Spleen (tissue), 7 donors: Measurements from ENCODE around the gene SYT3.

Experiments
- POLR2A ChIP-seq, 3 donors: fragments of 450-650 bp; IDR thresholded peaks; one replicate each; pipeline ENCODE4 v1.5.1; 2017; ENCODE audit warnings: antibody characterized with exemption in 3 of 3, mild to moderate bottlenecking in 1 of 3
- POLR2AphosphoS5 ChIP-seq, 3 donors: sonication (generic); formaldehyde crosslinking; IDR thresholded peaks; one replicate each; pipeline ENCODE4 v1.5.1; 2017; ENCODE audit warnings: antibody characterized with exemption in 3 of 3
- TF ChIP-seq, protein P1 (sequence below), 11 experiments: fragments of 200-600 bp in 7 of 11; fragments of 450-650 bp in 4 of 11; sonication (generic) in 4 of 11; IDR thresholded peaks in 8 of 11; conservative IDR thresholded peaks in 3 of 11; 1 replicate in 7 of 11; 2 replicates in 4 of 11; pipeline versions ENCODE4 v1.4.0 to v1.8.0; 2016 to 2021; ENCODE audit warnings: antibody characterized with exemption in 11 of 11, inconsistent platforms in 4 of 11, mild to moderate bottlenecking in 1 of 11
- donor health status: DM: no; HTN: no; CAD: no; lungs with moderate emphysema.
- donor health status: DM: no; HTN: no; CAD: no.
- donor health status: DM: no; HTN: no; CAD: no.

DNA sequence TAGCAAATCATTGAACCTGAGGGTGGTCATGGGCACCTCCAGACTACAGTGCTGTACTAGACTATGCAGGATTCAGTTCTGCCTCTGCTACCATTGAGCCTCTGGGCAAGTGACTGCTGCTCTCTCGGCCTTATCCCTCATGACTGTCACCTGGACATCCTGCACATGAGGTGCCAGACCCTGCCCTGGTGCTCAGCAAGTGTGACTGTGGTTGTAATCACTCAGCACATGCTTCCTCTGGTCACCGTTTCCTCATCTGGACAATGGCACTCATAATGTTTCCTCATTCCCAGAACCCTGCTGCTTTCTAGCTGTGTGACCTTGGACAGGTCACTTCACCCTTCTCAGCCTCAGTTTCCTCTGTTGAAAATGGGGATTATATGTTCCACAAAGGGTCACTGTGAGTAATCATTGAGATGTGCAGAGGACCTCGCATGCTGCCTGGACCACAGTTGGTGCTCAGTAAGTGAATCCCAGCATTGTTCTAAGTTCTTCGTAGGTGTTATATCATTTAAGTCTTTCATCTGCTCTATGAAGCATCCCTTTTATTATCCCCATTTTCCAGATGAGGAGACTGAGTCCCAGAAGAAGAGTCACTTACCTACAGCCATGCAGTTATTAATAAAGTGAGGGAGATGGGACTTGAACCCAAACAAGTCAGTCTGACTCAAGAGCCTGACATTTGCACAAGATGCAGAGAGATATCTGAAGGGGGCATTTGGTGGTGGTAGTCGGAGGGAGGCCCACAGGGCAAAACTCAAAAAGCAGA, 3.2 kb downstream of the SYT3 start:
- TF ChIP-seq, protein P1, sequence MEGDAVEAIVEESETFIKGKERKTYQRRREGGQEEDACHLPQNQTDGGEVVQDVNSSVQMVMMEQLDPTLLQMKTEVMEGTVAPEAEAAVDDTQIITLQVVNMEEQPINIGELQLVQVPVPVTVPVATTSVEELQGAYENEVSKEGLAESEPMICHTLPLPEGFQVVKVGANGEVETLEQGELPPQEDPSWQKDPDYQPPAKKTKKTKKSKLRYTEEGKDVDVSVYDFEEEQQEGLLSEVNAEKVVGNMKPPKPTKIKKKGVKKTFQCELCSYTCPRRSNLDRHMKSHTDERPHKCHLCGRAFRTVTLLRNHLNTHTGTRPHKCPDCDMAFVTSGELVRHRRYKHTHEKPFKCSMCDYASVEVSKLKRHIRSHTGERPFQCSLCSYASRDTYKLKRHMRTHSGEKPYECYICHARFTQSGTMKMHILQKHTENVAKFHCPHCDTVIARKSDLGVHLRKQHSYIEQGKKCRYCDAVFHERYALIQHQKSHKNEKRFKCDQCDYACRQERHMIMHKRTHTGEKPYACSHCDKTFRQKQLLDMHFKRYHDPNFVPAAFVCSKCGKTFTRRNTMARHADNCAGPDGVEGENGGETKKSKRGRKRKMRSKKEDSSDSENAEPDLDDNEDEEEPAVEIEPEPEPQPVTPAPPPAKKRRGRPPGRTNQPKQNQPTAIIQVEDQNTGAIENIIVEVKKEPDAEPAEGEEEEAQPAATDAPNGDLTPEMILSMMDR (IDR thresholded peaks at IDR 0.05 in 8 of 11, conservative IDR thresholded peaks at IDR 0.05 in 3 of 11): no peak
- no peak for TF ChIP-seq POLR2AphosphoS5 (IDR thresholded peaks at IDR 0.05)
- no peak for TF ChIP-seq POLR2A (IDR thresholded peaks at IDR 0.05)
